GM18499 (cell line): ENCODE measurements around the gene NECTIN2.
"Not testable (repeated sequence)": the region's sequence is repeated elsewhere in the genome, so short reads cannot be mapped to it uniquely, and the experiment has no call there.

Experiments
- ATAC-seq: cut with Tn5 transposase; IDR thresholded peaks from one replicate; pipeline ENCODE4 v1.9.1; 2021; ENCODE audit warnings: moderate number of reproducible peaks; ENCODE audit not compliant: insufficient read depth, unreplicated experiment

The NECTIN2 gene

GRCh38 chr19:44903602-44904425, 57.7 kb downstream of the NECTIN2 start:
- no peak for ATAC-seq

GRCh38 chr19:44904426-44904994, 58.4 kb downstream of the NECTIN2 start:
- no peak for ATAC-seq

GRCh38 chr19:44905437-44906160, 59.5 kb downstream of the NECTIN2 start, which contains the start of gene APOE:
Gene APOE, plus strand, starts transcription at chr19:44905796. Its CDS starts 829 bp downstream, at chr19:44906625.
- no peak for ATAC-seq

- no peak for ATAC-seq
These were observed 61.5 kb downstream of the NECTIN2 start for GRCh38 chr19:44907613-44908012.

- ATAC-seq: no peak
These were observed 62.2 kb downstream of the NECTIN2 start for GRCh38 chr19:44908074-44908835.

GRCh38 chr19:44908836-44909261, 62.8 kb downstream of the NECTIN2 start:
- ATAC-seq: no peak

- no peak for ATAC-seq
These were observed 63.7 kb downstream of the NECTIN2 start for GRCh38 chr19:44909775-44910174.

GRCh38 chr19:44911896-44912295, 65.8 kb downstream of the NECTIN2 start:
- ATAC-seq: not testable (repeated sequence)

GRCh38 chr19:44912854-44913253, 66.8 kb downstream of the NECTIN2 start:
- no peak for ATAC-seq

- ATAC-seq: not testable (repeated sequence)
These were observed 67.7 kb downstream of the NECTIN2 start for GRCh38 chr19:44913512-44914432.

GRCh38 chr19:44914433-44915206, 68.5 kb downstream of the NECTIN2 start, which contains the start of gene APOC1:
Gene APOC1, plus strand, starts transcription at chr19:44914608. Its CDS starts 284 bp downstream, at chr19:44914892.
- ATAC-seq: not testable (repeated sequence)

- no peak for ATAC-seq
These were observed 78.2 kb downstream of the NECTIN2 start for GRCh38 chr19:44924243-44924725.

- no peak for ATAC-seq
These were observed 79.2 kb downstream of the NECTIN2 start for GRCh38 chr19:44925114-44925891.

- not testable (repeated sequence) for ATAC-seq
These were observed 80.4 kb downstream of the NECTIN2 start for GRCh38 chr19:44926245-44927077.

- no peak for ATAC-seq
These were observed 81.6 kb downstream of the NECTIN2 start for GRCh38 chr19:44927746-44928145.

- no peak for ATAC-seq
These were observed 84.0 kb downstream of the NECTIN2 start for GRCh38 chr19:44930088-44930487.

- ATAC-seq: no peak
These were observed 85.4 kb downstream of the NECTIN2 start for GRCh38 chr19:44931541-44931940.
